Measurements from ENCODE around the gene FBLN2. TPM values are rescaled to one million over a fixed set of nuclear protein-coding genes. Genes with fewer than 3 reads are reported as not detected.

The FBLN2 gene
- total RNA-seq, 1 donor from 2014 or later = 5.3 TPM

DNA sequence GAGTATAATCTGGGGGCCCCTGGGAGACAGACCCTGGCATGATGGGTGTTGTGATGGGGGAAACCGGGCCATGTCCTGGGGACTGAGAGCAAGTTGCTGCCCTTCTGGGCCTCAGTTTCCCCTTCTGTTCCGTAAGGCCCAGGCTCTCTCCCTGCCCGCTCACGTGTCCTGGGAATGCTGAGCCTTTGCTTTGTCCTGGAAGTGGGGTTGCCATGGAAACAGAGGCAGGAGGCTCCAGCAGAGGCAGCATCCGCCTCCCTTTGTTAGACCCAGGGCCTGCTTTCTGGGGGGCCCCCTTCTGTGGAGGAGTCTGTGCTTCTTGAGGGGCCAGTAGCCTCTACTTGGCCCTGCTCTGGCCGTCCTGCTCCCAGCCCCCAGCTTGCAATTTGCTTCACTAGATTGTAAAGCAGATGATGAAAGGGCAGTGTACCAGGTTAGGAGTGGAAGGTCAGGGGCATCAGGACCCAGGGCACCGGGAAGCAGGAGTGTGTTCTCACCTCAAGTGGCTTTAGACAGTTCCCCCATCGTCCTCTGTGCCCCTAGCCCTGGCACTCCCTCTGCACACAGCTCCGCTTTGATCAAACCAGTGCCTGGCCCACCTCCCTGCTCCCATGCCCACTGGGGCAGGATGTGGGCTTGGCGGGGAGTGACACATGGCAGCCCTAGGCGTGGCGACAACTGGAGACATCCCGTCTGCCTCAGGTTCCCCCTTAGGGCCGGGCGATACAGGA is 105.6 kb downstream of the FBLN2 start:
- FAIRE-seq = no peak
- DNase-seq (ENCODE audit: low spot score in 2 of 2) = peak in 1 of 2 donors; percentile 71

DNA sequence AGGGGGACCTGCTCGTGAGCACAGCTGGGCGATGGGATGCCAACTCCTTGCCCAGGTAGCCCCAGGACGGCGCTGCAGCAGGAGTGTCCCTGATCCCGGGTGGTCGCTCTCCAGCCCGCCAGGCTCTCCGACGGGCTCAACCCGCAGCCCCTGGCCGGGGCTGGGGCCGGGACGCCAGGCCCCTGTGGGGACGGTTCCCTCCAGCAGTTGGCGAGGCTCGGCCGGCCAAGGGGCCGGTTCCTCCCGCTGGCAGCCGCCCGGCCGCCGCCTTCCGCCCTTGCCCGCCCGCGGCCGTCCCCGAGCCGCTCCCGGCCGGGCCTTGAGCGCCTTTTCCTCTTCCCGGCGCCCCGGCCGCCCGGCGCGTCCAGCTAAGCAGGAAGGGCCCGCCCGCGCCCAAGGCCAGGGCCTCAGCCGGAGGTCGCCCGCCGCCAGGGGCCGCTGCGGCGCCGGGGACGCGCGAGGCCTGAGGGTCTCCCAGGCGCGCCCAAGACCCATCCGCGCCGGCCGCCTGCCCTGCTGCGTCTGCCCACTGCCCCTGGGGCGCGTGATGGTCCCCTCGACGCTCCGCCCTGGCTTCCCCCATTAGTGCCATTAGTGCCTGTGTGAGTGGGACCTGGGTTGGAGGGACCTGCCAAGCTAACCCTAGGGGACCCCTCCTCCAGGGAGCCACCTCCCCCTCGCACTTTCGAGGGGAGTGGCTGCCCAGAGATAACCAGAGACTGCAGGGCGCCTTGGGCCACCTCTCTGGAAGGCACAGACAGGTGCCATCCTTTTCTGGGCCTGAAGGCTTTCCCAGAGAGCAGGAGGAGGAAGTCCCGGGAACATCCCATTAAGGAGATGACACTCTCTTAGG is 106.4 kb downstream of the FBLN2 start:
- FAIRE-seq (no peak), DNase-seq (ENCODE audit: low spot score in 2 of 2) (peak; percentile 66 to 69)

GRCh38 chr3:13656584-13657301 is 107.8 kb downstream of the FBLN2 start:
- FAIRE-seq (no peak), DNase-seq (ENCODE audit: low spot score in 2 of 2) (no peak)

GRCh38 chr3:13657660-13658435 is 108.9 kb downstream of the FBLN2 start:
- FAIRE-seq (no peak), DNase-seq (ENCODE audit: low spot score in 2 of 2) (peak; percentile 74 to 89)

- FAIRE-seq (no peak), DNase-seq (ENCODE audit: low spot score in 2 of 2) (no peak)
Observed at GRCh38 chr3:13658681-13659080, 109.8 kb downstream of the FBLN2 start.

GRCh38 chr3:13659221-13659969 is 110.5 kb downstream of the FBLN2 start:
- no peak for DNase-seq (ENCODE audit: low spot score in 2 of 2)
- no peak for FAIRE-seq

DNA sequence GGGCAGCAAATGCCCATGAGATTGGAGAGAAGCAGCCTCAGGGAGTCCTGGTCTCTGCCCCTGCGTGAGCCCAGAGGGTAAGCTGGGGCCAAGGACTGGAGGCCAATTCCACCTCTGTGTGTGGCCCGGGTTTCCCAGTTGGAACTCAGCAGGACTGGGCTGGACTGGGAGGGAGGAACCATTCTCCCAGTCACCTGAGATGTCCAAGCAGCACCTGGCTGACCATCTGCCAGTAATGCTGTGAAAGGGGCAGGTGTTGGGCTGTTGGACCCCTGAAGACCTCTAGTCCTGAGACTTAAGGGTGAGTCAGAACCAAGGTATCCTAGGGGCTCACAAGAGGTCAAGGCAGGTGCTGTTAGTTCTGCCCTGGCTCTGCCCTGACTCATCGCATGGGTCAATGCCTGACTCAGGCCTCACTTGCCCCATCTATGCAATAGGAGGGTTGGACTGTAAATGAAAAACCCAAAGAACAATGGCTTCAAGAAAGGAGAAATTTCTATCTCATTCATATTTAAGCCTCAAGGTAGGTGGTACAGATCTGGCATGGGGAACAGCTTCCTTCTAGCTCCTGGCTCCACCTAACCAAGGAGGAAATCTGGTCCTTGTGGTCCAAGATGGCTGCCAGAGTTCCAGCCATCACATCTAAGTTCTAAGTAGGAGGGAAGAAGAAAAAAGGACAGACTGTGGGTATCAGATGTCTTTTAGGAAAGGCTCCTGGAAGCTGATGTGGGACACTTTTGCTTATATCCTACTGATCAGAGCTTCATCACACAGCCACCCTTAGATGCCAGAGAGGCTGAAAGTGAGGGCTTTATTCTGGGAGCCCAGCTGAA is 111.3 kb downstream of the FBLN2 start:
- no peak for DNase-seq (ENCODE audit: low spot score in 2 of 2)
- no peak for FAIRE-seq

DNA sequence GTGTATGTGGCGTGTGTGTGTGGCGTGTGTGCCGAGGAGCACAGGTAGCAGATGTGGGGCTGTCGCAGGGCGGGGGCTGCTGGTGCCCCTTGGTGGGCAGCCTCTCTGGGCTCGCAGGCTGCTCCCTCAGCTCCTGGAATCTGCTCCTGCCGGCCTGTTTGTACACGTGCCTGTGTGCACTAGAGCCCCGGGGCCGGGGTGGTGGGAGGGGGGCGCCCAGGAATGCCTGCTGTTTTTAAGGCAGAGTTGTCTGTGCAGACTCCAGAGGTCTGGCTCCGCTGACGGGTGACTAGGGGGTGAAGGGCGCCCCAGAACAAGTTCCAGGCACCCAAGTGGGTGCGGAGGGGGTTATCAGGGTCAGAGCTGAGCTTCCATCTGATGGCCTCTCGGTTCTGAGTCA is 112.2 kb downstream of the FBLN2 start:
- FAIRE-seq = no peak

DNA sequence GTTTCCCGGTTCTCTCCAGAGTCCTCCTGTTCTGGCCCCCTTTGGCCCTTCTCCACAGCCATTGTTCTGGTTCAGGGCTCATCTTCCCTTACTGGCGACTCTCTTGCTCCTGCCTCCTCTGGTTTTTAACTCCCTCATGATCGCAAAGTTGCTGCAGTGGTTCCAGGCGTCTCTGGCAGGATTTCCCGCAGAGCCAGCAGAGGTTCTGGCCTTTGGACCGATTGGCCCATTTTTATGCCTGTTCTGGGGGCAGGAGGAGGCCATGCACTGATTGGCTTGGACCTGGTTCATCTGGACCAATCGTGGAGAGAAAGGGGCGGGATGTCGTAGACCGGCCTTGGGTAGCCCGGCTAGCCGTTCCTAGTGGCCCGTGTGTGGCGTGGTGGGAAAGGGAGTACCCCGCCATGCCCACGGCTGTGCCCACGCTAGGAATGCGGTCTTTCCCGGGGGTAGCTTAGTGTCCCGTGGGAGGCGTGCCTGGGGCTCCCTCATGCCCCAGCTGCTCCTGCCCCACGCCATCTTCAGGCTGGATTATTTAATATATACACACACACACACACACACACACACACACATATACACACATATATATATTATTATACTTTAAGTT is 113.4 kb downstream of the FBLN2 start:
- DNase-seq (ENCODE audit: low spot score in 2 of 2) = no peak
- FAIRE-seq = no peak

More for the DNA sequence above, 112.2 kb downstream of the FBLN2 start:
- no peak for DNase-seq (ENCODE audit: low spot score in 2 of 2)

DNA sequence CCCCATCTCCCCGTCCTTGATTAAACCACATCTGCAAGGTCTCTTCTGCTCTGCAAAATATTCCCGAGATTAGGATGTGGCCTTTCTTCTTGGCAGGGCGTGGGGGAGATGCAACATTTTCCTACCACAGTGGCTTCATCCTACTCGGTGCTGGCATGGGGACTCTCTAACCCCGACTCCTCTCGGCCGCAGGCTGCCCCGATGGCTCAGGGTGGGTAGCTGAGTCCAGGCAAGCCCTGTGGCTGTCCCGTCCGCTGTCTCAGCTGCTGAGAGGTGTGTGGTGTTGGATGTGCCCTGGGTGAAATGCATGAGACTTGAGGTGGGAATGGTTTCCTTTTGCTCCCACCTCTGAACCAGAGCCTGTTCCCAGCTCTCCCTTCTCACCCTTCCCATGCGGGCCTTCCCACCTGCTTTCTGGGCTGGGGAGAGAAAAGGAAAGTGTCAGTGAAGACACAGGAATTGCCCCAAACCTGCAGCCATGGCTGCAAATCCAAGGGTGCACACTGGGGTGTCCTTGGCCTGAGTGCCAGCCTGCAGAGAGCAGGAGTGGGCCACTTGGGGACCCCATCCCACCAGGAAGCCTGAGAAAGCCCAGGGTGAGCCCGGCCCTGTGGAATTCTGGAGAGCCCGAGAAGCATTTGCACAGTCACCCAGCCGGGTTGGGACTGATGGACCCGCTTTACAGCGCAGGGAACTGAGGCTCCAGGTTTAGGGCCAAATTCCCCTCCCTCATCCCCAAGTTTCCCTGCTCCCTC is 115.0 kb downstream of the FBLN2 start:
- no peak for FAIRE-seq
- no peak for DNase-seq (ENCODE audit: low spot score in 2 of 2)

GRCh38 chr3:13665582-13666226 is 116.8 kb downstream of the FBLN2 start:
- DNase-seq (ENCODE audit: low spot score in 2 of 2) (no peak), FAIRE-seq (no peak)

DNA sequence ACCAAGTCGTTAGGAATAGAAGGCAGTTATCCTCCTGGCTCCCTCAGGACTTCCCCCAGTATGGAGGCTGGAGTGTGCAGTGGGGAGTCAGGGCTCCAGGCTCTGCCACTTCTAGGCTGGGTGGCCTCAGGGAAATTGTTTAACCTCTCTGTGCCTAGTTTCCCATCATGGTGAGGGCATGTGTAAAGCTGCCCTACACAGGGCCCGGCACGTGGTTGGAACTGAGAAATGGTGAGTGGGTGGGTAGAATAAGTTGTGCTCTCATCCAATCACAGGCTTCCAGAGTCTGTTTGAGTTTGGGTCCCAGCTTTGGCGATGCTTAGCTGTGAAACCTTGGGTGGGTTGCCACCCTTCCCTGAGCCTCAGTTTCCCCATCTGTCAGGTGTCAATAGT is 117.3 kb downstream of the FBLN2 start:
- no peak for FAIRE-seq
- no peak for DNase-seq (ENCODE audit: low spot score in 2 of 2)

GRCh38 chr3:13666781-13667709 is 118.1 kb downstream of the FBLN2 start:
- FAIRE-seq = no peak
- no peak for DNase-seq (ENCODE audit: low spot score in 2 of 2)

- no peak for FAIRE-seq
- DNase-seq (ENCODE audit: low spot score in 2 of 2) = no peak
Observed at GRCh38 chr3:13668136-13668535, 119.2 kb downstream of the FBLN2 start.

- FAIRE-seq (no peak), DNase-seq (ENCODE audit: low spot score in 2 of 2) (no peak)
Observed at GRCh38 chr3:13669457-13669856, 120.5 kb downstream of the FBLN2 start.

DNA sequence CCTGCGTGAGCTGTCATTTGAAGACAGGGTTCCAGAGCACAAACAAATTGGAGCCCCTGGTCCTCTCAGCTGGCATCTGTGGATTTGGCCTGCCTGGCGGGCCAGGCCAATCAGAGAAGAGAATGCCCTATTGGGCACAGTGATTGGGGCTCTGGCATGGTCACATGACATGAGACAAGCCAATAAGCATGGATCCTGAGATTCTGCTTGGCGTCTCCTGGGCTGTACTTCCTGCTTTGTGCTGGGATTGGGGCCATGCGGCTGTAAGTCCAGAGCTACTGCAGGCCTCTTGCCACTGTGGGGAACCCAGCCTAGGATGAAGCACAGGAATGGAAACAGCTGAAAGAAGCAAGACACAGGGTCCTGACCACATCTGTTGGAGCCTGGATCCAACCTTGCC is 121.4 kb downstream of the FBLN2 start:
- no peak for FAIRE-seq
- DNase-seq (ENCODE audit: low spot score in 2 of 2) = no peak

Data from frontal cortex (tissue), 4 donors.